Ovary (tissue), 3 donors: ENCODE results near the gene ZNF746.

Experiments
- CTCF ChIP-seq, 3 donors: fragments of 450-650 bp in 2 of 3; fragments of 200-600 bp in 1 of 3; IDR thresholded peaks; one replicate each; pipeline versions ENCODE4 v1.5.1 to v1.8.0; 2016 to 2022; ENCODE audit warnings: antibody characterized with exemption in 3 of 3, mild to moderate bottlenecking in 1 of 3
- EP300 ChIP-seq: sonication (generic); formaldehyde crosslinking; IDR thresholded peaks from one replicate; pipeline ENCODE4 v1.6.1; 2017; ENCODE audit warnings: antibody characterized with exemption
- POLR2A ChIP-seq: fragments of 450-650 bp; IDR thresholded peaks from one replicate; pipeline ENCODE4 v1.6.1; 2017; ENCODE audit warnings: antibody characterized with exemption, mild to moderate bottlenecking, moderate library complexity
- donor health status: DM: no; HTN: no; CAD: no.

- TF ChIP-seq EP300 (no peak), CTCF (IDR thresholded peaks at IDR 0.05) (no peak), POLR2A (no peak)
These were observed 74.0 kb downstream of the ZNF746 start for GRCh38 chr7:149423449-149424110.
